ENCODE data around the gene TFR2.

- TF ChIP-seq CTCF (conservative IDR thresholded peaks at IDR 0.05; ENCODE audit: low read depth, low read length): no peak
- TF ChIP-seq RFX5 (IDR thresholded peaks at IDR 0.05; ENCODE audit: low read depth, low read length): no peak
- TF ChIP-seq ELK1 (IDR thresholded peaks at IDR 0.05; ENCODE audit: borderline replicate concordance, low read depth, low read length): no peak
- no peak for TF ChIP-seq FOS (IDR thresholded peaks at IDR 0.05; ENCODE audit: low read depth, low read length)
- TF ChIP-seq POLR2A (IDR thresholded peaks at IDR 0.05; ENCODE audit: low read depth, low read length): no peak
- TF ChIP-seq RAD21 (IDR thresholded peaks at IDR 0.05; ENCODE audit: low read length): no peak
- no peak for TF ChIP-seq BHLHE40 (IDR thresholded peaks at IDR 0.05; ENCODE audit: low read depth, low read length)
- TF ChIP-seq NFE2L2 (IDR thresholded peaks at IDR 0.05; ENCODE audit: low read depth, low read length): no peak
Measured at GRCh38 chr7:100671353-100672327, 30.3 kb upstream of the TFR2 start.

Data from IMR-90 (cell line).